ENCODE data around the gene FDXR. TPM values are rescaled to one million over a fixed set of nuclear protein-coding genes. Genes with fewer than 3 reads are reported as not detected.

The FDXR gene
- total and polyA plus RNA-seq, 2 donors (not counting 1 experiment from before 2014, with no cell fraction given), result 4.6 to 7.0 TPM

DNA sequence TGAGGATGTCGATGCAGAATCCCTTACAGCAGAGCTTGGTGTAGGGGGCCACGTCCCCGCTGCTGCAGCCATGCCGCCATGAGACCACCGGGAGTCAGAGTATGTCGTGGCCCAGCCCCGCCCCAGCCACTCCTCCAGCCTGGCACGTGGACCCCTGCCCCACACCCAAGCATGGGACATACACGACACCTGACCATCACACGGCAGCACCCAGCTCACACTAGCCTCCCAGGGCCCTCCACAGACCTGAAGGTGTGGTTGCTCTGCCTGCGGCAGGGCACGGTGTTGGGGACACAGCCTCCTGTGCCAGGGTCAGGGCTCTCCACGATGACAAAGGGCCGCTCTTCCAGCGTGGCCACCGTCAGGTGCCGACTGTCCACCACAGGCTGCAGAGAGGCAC is 22.5 kb downstream of the FDXR start:
- no peaks in the 10 kb centered on the region for H3K9me3 Mint-ChIP-seq (ENCODE audit: insufficient read depth)
- peaks cover 0 to 8% (median 0%) of the 10 kb centered on the region in 3 donors for H3K9me3 ChIP-seq (ENCODE audit: control extremely low read depth in 1 of 3, control insufficient read depth in 2 of 3, insufficient read depth in 1 of 3, low read length in 2 of 3)
- DNase-seq (no peak), ATAC-seq (ENCODE audit: low read depth) (no peak)
- H2AFZ ChIP-seq (ENCODE audit: insufficient read depth, low read depth, low read length, poor library complexity, severe bottlenecking), result no peak overlapping the region
- no peak overlapping the region for H3K27ac ChIP-seq (ENCODE audit: low read length in 2 of 2)
- no peak overlapping the region for H3K9ac ChIP-seq (ENCODE audit: low read length)
- H3K27me3 ChIP-seq (replicated peaks in 1 of 4; ENCODE audit: control extremely low read depth in 1 of 4, control insufficient read depth in 3 of 4, insufficient read depth in 4 of 4, low read length in 3 of 4), result peaks cover 0 to 49% (median 25%) of the 10 kb centered on the region in 4 experiments
- WGBS (ENCODE audit: insufficient coverage), result 89% methylated on average over 17 of the region's 17 CpGs
- H3K4me3 Mint-ChIP-seq, result no peak overlapping the region
- TF ChIP-seq EZH2 (IDR thresholded peaks at IDR 0.05; ENCODE audit: borderline replicate concordance, insufficient read depth, low read depth, low read length, poor library complexity, severe bottlenecking) (no peak), CTCF (IDR thresholded peaks at IDR 0.05) (no peak)
- intact Hi-C loops (cut with micrococcal nuclease), result no loop called here
- POLR2A ChIA-PET, result no interaction called here
- H3K79me2 ChIP-seq (ENCODE audit: control insufficient read depth, insufficient read depth, low read length), result no peaks in the 10 kb centered on the region
- no peak overlapping the region for H3K4me3 ChIP-seq (ENCODE audit: control extremely low read depth in 1 of 5, extremely low read depth in 1 of 5, insufficient read depth in 1 of 5, low read depth in 2 of 5, low read length in 4 of 5)
- peaks cover 4% of the 10 kb centered on the region for H3K4me1 Mint-ChIP-seq
- no peak overlapping the region for H3K4me2 ChIP-seq (replicated peaks; ENCODE audit: low read depth, low read length, poor library complexity, severe bottlenecking)
- no peak overlapping the region for H3K27ac Mint-ChIP-seq
- CTCF ChIA-PET, result no interaction called here
- H3K4me1 ChIP-seq (ENCODE audit: control insufficient read depth in 2 of 2, insufficient read depth in 2 of 2, low read length in 2 of 2), result peaks cover 6 to 16% of the 10 kb centered on the region in 2 donors
- H4K20me1 ChIP-seq (ENCODE audit: control insufficient read depth, insufficient read depth, low read length, poor library complexity, severe bottlenecking), result no peaks in the 10 kb centered on the region
- no peaks in the 10 kb centered on the region for H3K36me3 ChIP-seq (replicated peaks in 1 of 2; ENCODE audit: control extremely low read depth in 1 of 2, control insufficient read depth in 1 of 2, extremely low read depth in 1 of 2, insufficient read depth in 2 of 2, low read length in 1 of 2)
- peaks cover 51% of the 10 kb centered on the region for H3K27me3 Mint-ChIP-seq

GRCh38 chr17:74848656-74849399 is 24.0 kb downstream of the FDXR start:
- intact Hi-C loops (cut with micrococcal nuclease), result no loop called here
- no peaks in the 10 kb centered on the region for H3K79me2 ChIP-seq (ENCODE audit: control insufficient read depth, insufficient read depth, low read length)
- DNase-seq (no peak), ATAC-seq (ENCODE audit: low read depth) (no peak)
- no peak overlapping the region for H3K9ac ChIP-seq (ENCODE audit: low read length)
- no peak for TF ChIP-seq EZH2 (IDR thresholded peaks at IDR 0.05; ENCODE audit: borderline replicate concordance, insufficient read depth, low read depth, low read length, poor library complexity, severe bottlenecking)
- TF ChIP-seq CTCF (IDR thresholded peaks at IDR 0.05), result no peak
- no peak overlapping the region for H2AFZ ChIP-seq (ENCODE audit: insufficient read depth, low read depth, low read length, poor library complexity, severe bottlenecking)
- no peaks in the 10 kb centered on the region for H3K9me3 Mint-ChIP-seq (ENCODE audit: insufficient read depth)
- H3K4me2 ChIP-seq (replicated peaks; ENCODE audit: low read depth, low read length, poor library complexity, severe bottlenecking), result no peak overlapping the region
- ChIA-PET POLR2A (no interaction called here), CTCF (no interaction called here)
- H3K27ac ChIP-seq (ENCODE audit: low read length in 2 of 2), result no peak overlapping the region
- H3K36me3 ChIP-seq (replicated peaks in 1 of 2; ENCODE audit: control extremely low read depth in 1 of 2, control insufficient read depth in 1 of 2, extremely low read depth in 1 of 2, insufficient read depth in 2 of 2, low read length in 1 of 2), result no peaks in the 10 kb centered on the region
- H3K27ac Mint-ChIP-seq, result no peak overlapping the region
- peaks cover 43% of the 10 kb centered on the region for H3K27me3 Mint-ChIP-seq
- peaks cover 7% of the 10 kb centered on the region for H3K4me1 Mint-ChIP-seq
- peaks cover 6 to 16% of the 10 kb centered on the region in 2 donors for H3K4me1 ChIP-seq (ENCODE audit: control insufficient read depth in 2 of 2, insufficient read depth in 2 of 2, low read length in 2 of 2)
- peaks cover 0 to 12% (median 0%) of the 10 kb centered on the region in 3 donors for H3K9me3 ChIP-seq (ENCODE audit: control extremely low read depth in 1 of 3, control insufficient read depth in 2 of 3, insufficient read depth in 1 of 3, low read length in 2 of 3)
- peaks cover 0 to 46% (median 19%) of the 10 kb centered on the region in 4 experiments for H3K27me3 ChIP-seq (replicated peaks in 1 of 4; ENCODE audit: control extremely low read depth in 1 of 4, control insufficient read depth in 3 of 4, insufficient read depth in 4 of 4, low read length in 3 of 4)
- 61% methylated on average over 7 of the region's 9 CpGs for WGBS (ENCODE audit: insufficient coverage)
- H3K4me3 ChIP-seq (ENCODE audit: control extremely low read depth in 1 of 5, extremely low read depth in 1 of 5, insufficient read depth in 1 of 5, low read depth in 2 of 5, low read length in 4 of 5), result no peak overlapping the region
- H3K4me3 Mint-ChIP-seq, result no peak overlapping the region
- no peaks in the 10 kb centered on the region for H4K20me1 ChIP-seq (ENCODE audit: control insufficient read depth, insufficient read depth, low read length, poor library complexity, severe bottlenecking)
